HG03108 (cell line): ENCODE data around the gene LEF1.

Source experiments
- ATAC-seq: cut with Tn5 transposase; IDR thresholded peaks from one replicate; pipeline ENCODE4 v1.9.1; 2021; ENCODE audit warnings: moderate library complexity; ENCODE audit not compliant: unreplicated experiment

Gene LEF1

GRCh38 chr4:108168671-108169523 is at the start of gene LEF1:
TSS of gene LEF1 (minus strand) at chr4:108168932. CDS start at chr4:108167767, 1,165 bp downstream.
- peak; percentile 34 for ATAC-seq

GRCh38 chr4:108216510-108216909 is 47.8 kb upstream of the LEF1 start:
- ATAC-seq: no peak

GRCh38 chr4:108215055-108215454 is 46.3 kb upstream of the LEF1 start:
- no peak for ATAC-seq

GRCh38 chr4:108213723-108214122 is 45.0 kb upstream of the LEF1 start:
- ATAC-seq: no peak

- ATAC-seq: no peak
Observed at GRCh38 chr4:108213308-108213707, 44.6 kb upstream of the LEF1 start.

- no peak for ATAC-seq
Observed at GRCh38 chr4:108210989-108211835, 42.5 kb upstream of the LEF1 start.

- ATAC-seq: no peak
Observed at GRCh38 chr4:108209489-108209888, 40.8 kb upstream of the LEF1 start.

GRCh38 chr4:108205859-108206258 is 37.1 kb upstream of the LEF1 start:
- ATAC-seq: no peak

GRCh38 chr4:108204518-108204917 is 35.8 kb upstream of the LEF1 start:
- ATAC-seq: no peak

GRCh38 chr4:108203377-108203776 is 34.6 kb upstream of the LEF1 start:
- ATAC-seq: no peak

GRCh38 chr4:108201774-108202173 is 33.0 kb upstream of the LEF1 start:
- no peak for ATAC-seq

GRCh38 chr4:108199881-108200280 is 31.1 kb upstream of the LEF1 start:
- no peak for ATAC-seq

GRCh38 chr4:108193886-108194672 is 25.3 kb upstream of the LEF1 start:
- ATAC-seq: no peak

GRCh38 chr4:108192935-108193334 is 24.2 kb upstream of the LEF1 start:
- ATAC-seq: no peak

- no peak for ATAC-seq
Observed at GRCh38 chr4:108192056-108192455, 23.3 kb upstream of the LEF1 start.

GRCh38 chr4:108191269-108191914 is 22.7 kb upstream of the LEF1 start:
- no peak for ATAC-seq

GRCh38 chr4:108188770-108189169 is 20.0 kb upstream of the LEF1 start:
- no peak for ATAC-seq

GRCh38 chr4:108185252-108185651 is 16.5 kb upstream of the LEF1 start:
- no peak for ATAC-seq

- no peak for ATAC-seq
Observed at GRCh38 chr4:108184453-108185049, 15.8 kb upstream of the LEF1 start.

GRCh38 chr4:108181704-108182103 is 13.0 kb upstream of the LEF1 start:
- no peak for ATAC-seq
